Neural cell (in vitro differentiated cells): ENCODE data around the gene CPNE2. TPM values are rescaled to one million over a fixed set of nuclear protein-coding genes. Genes with fewer than 3 reads are reported as not detected.

Experiments
- H2AFZ ChIP-seq: fragments of 200-600, 300-800 bp; sonication (generic), shearing (Covaris generic); 2 replicates; pipeline ENCODE4 v1.6.0; 2014; ENCODE audit warnings: low read depth, mild to moderate bottlenecking, antibody characterized with exemption, low read length, moderate library complexity
- H3F3A ChIP-seq: fragments of 200-600 bp; shearing (Covaris generic); 2 replicates; pipeline ENCODE4 v1.6.1; 2016; ENCODE audit warnings: mild to moderate bottlenecking, moderate library complexity, mixed read lengths, antibody characterized with exemption, low read length; ENCODE audit not compliant: insufficient read depth, poor library complexity, severe bottlenecking
- H3K27ac ChIP-seq: fragments of 200-600, 300-800 bp; sonication (generic), shearing (Covaris generic); 2 replicates; pipeline ENCODE4 v1.5.1; 2014; ENCODE audit warnings: mild to moderate bottlenecking, low read length, moderate library complexity
- H3K27me3 ChIP-seq: fragments of 300-800, 200-600 bp; sonication (generic), shearing (Covaris generic); 2 replicates; pipeline ENCODE4 v1.6.0; 2014; ENCODE audit warnings: mild to moderate bottlenecking, low read depth, low read length, moderate library complexity; ENCODE audit not compliant: insufficient read depth
- H3K36me3 ChIP-seq: fragments of 300-800, 200-600 bp; sonication (generic), shearing (Covaris generic); 2 replicates; pipeline ENCODE4 v1.5.1; 2014; ENCODE audit warnings: mild to moderate bottlenecking, antibody characterized with exemption, low read length, moderate library complexity; ENCODE audit not compliant: insufficient read depth
- H3K4me2 ChIP-seq: fragments of 300-800, 200-600 bp; sonication (generic), shearing (Covaris generic); 2 replicates; pipeline ENCODE4 v1.6.0; 2014; ENCODE audit warnings: mild to moderate bottlenecking, low read length
- H3K4me3 ChIP-seq: fragments of 300-800, 200-600 bp; sonication (generic), shearing (Covaris generic); 2 replicates; pipeline ENCODE4 v1.5.1; 2014; ENCODE audit warnings: mild to moderate bottlenecking, low read length, moderate library complexity
- H3K79me2 ChIP-seq: fragments of 200-600 bp; shearing (Covaris generic); replicated peaks from 2 replicates; pipeline ENCODE4 v1.6.0; 2014; ENCODE audit warnings: mild to moderate bottlenecking, low read length, moderate library complexity; ENCODE audit not compliant: insufficient read depth
- H3K9ac ChIP-seq: fragments of 300-800, 200-600 bp; sonication (generic), shearing (Covaris generic); 2 replicates; pipeline ENCODE4 v1.6.1; 2016; ENCODE audit warnings: mild to moderate bottlenecking, low read length, mixed read lengths
- H3K9me2 ChIP-seq: fragments of 200-600 bp; shearing (Covaris generic); 2 replicates; pipeline ENCODE4 v1.6.1; 2016; ENCODE audit warnings: mild to moderate bottlenecking, low read length, mixed read lengths; ENCODE audit not compliant: insufficient read depth
- H3K9me3 ChIP-seq: fragments of 200-600, 300-800 bp; sonication (generic), shearing (Covaris generic); 2 replicates; pipeline ENCODE4 v1.6.1; 2016; ENCODE audit warnings: mild to moderate bottlenecking, mixed run types, low read length, moderate library complexity, mixed read lengths
- H4K20me1 ChIP-seq: fragments of 200-600 bp; shearing (Covaris generic); 2 replicates; pipeline ENCODE4 v1.6.1; 2016; ENCODE audit warnings: mild to moderate bottlenecking, mixed run types; ENCODE audit not compliant: insufficient read depth
- EP300 ChIP-seq: fragments of 450-650 bp; conservative IDR thresholded peaks from 2 replicates; pipeline ENCODE4 v1.6.1; 2014; ENCODE audit warnings: antibody characterized with exemption, mild to moderate bottlenecking, moderate library complexity; ENCODE audit not compliant: poor library complexity, severe bottlenecking
- EZH2 ChIP-seq: fragments of 200-600, 300-800 bp; shearing (Covaris generic), sonication (generic); IDR thresholded peaks from 2 replicates; pipeline ENCODE4 v1.6.1; 2014; ENCODE audit warnings: antibody characterized with exemption, low read length, borderline replicate concordance, mild to moderate bottlenecking; ENCODE audit not compliant: insufficient read depth, poor library complexity, severe bottlenecking
- MXI1 ChIP-seq: fragments of 450-650 bp; conservative IDR thresholded peaks from 2 replicates; pipeline ENCODE4 v1.6.1; 2014; ENCODE audit warnings: antibody characterized with exemption, mild to moderate bottlenecking; ENCODE audit not compliant: poor library complexity, severe bottlenecking
- POLR2AphosphoS5 ChIP-seq: IDR thresholded peaks from 2 replicates; pipeline ENCODE4 v1.6.1; 2012
- RAD21 ChIP-seq: fragments of 450-650 bp; conservative IDR thresholded peaks from 2 replicates; pipeline ENCODE4 v1.6.1; 2014; ENCODE audit warnings: antibody characterized with exemption, mild to moderate bottlenecking, moderate library complexity
- SMC3 ChIP-seq: fragments of 450-650 bp; conservative IDR thresholded peaks from 2 replicates; pipeline ENCODE4 v1.6.1; 2014; ENCODE audit warnings: antibody characterized with exemption, mild to moderate bottlenecking, moderate library complexity; ENCODE audit not compliant: poor library complexity
- TAF1 ChIP-seq: IDR thresholded peaks from 2 replicates; pipeline ENCODE4 v1.6.1; 2012; ENCODE audit warnings: low read depth
- polyA plus RNA-seq: library from polyadenylated mRNA; depleted of rRNA; stranded (reverse); fragments of >200 nt; gene quantifications from 2 replicates; pipeline ENCODE4 v1.2.3, GENCODE V29; 2014
- TF ChIP-seq, protein P1 (sequence below): IDR thresholded peaks from 2 replicates; pipeline ENCODE4 v1.6.1; 2012; ENCODE audit warnings: borderline replicate concordance
- TF ChIP-seq, protein P2 (sequence below): fragments of 450-650 bp; IDR thresholded peaks from 2 replicates; pipeline ENCODE4 v1.5.1; 2014; ENCODE audit warnings: antibody characterized with exemption, mild to moderate bottlenecking, moderate library complexity; ENCODE audit not compliant: poor library complexity, severe bottlenecking

CPNE2 gene
- polyA plus RNA-seq, 1 donor from 2014 or later: 18.6 TPM

DNA sequence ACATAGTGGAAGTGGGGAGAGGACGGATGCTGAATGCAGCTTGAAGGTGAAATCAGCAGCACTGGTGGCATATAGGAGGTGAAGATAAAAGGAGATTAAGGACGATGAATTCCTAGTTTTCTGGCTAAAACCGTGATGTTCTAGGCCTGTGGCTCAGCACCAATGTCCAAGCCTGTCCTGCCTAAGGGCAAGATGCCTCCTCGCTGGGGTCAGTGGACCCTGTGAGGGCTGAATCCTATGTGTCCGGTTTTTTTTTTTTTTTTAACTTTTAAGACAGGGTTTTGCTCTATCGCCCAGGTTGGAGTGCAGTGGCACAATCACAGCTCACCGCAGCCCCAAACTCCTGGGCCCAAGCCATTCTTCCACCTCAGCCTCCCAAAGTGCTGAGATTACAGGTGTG, 12.8 kb downstream of the CPNE2 start:
- no peaks in the 10 kb centered on the region for H3K79me2 ChIP-seq
- no peaks in the 10 kb centered on the region for H3F3A ChIP-seq
- no peak overlapping the region for H3K27ac ChIP-seq
- TF ChIP-seq, protein P1, sequence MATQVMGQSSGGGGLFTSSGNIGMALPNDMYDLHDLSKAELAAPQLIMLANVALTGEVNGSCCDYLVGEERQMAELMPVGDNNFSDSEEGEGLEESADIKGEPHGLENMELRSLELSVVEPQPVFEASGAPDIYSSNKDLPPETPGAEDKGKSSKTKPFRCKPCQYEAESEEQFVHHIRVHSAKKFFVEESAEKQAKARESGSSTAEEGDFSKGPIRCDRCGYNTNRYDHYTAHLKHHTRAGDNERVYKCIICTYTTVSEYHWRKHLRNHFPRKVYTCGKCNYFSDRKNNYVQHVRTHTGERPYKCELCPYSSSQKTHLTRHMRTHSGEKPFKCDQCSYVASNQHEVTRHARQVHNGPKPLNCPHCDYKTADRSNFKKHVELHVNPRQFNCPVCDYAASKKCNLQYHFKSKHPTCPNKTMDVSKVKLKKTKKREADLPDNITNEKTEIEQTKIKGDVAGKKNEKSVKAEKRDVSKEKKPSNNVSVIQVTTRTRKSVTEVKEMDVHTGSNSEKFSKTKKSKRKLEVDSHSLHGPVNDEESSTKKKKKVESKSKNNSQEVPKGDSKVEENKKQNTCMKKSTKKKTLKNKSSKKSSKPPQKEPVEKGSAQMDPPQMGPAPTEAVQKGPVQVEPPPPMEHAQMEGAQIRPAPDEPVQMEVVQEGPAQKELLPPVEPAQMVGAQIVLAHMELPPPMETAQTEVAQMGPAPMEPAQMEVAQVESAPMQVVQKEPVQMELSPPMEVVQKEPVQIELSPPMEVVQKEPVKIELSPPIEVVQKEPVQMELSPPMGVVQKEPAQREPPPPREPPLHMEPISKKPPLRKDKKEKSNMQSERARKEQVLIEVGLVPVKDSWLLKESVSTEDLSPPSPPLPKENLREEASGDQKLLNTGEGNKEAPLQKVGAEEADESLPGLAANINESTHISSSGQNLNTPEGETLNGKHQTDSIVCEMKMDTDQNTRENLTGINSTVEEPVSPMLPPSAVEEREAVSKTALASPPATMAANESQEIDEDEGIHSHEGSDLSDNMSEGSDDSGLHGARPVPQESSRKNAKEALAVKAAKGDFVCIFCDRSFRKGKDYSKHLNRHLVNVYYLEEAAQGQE: no peak
- TF ChIP-seq EZH2 (no peak), MXI1 (no peak), TAF1 (no peak), SMC3 (no peak), EP300 (no peak), RAD21 (no peak), POLR2AphosphoS5 (no peak)
- TF ChIP-seq, protein P2, sequence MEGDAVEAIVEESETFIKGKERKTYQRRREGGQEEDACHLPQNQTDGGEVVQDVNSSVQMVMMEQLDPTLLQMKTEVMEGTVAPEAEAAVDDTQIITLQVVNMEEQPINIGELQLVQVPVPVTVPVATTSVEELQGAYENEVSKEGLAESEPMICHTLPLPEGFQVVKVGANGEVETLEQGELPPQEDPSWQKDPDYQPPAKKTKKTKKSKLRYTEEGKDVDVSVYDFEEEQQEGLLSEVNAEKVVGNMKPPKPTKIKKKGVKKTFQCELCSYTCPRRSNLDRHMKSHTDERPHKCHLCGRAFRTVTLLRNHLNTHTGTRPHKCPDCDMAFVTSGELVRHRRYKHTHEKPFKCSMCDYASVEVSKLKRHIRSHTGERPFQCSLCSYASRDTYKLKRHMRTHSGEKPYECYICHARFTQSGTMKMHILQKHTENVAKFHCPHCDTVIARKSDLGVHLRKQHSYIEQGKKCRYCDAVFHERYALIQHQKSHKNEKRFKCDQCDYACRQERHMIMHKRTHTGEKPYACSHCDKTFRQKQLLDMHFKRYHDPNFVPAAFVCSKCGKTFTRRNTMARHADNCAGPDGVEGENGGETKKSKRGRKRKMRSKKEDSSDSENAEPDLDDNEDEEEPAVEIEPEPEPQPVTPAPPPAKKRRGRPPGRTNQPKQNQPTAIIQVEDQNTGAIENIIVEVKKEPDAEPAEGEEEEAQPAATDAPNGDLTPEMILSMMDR: no peak
- no peak overlapping the region for H3K4me3 ChIP-seq
- H3K9me3 ChIP-seq: no peaks in the 10 kb centered on the region
- no peaks in the 10 kb centered on the region for H3K36me3 ChIP-seq
- H3K4me2 ChIP-seq: no peak overlapping the region
- no peaks in the 10 kb centered on the region for H4K20me1 ChIP-seq
- no peak overlapping the region for H3K9ac ChIP-seq
- no peaks in the 10 kb centered on the region for H3K9me2 ChIP-seq
- H2AFZ ChIP-seq: no peak overlapping the region
- H3K27me3 ChIP-seq: no peaks in the 10 kb centered on the region

- Histone ChIP-seq H3K9me2 (no peaks in the 10 kb centered on the region), H3K9me3 (no peaks in the 10 kb centered on the region), H4K20me1 (no peaks in the 10 kb centered on the region), H2AFZ (no peak overlapping the region), H3K4me3 (no peak overlapping the region), H3K36me3 (no peaks in the 10 kb centered on the region), H3K27me3 (no peaks in the 10 kb centered on the region), H3K79me2 (no peaks in the 10 kb centered on the region), H3F3A (no peaks in the 10 kb centered on the region), H3K9ac (no peak overlapping the region), H3K4me2 (no peak overlapping the region), H3K27ac (no peak overlapping the region)
- TF ChIP-seq SMC3: no peak
- TF ChIP-seq TAF1: no peak
- TF ChIP-seq EP300: no peak
- no peak for TF ChIP-seq MXI1
- TF ChIP-seq RAD21: no peak
- TF ChIP-seq, protein P2: no peak
- no peak for TF ChIP-seq POLR2AphosphoS5
- TF ChIP-seq, protein P1: no peak
- TF ChIP-seq EZH2: no peak
Observed at GRCh38 chr16:57106767-57107166, 14.4 kb downstream of the CPNE2 start.
